Brain pericyte (primary cell): ENCODE data around the gene LIN28B.
"Not testable (repeated sequence)": the region's sequence is repeated elsewhere in the genome, so short reads cannot be mapped to it uniquely, and the experiment has no call there.

Experiments used
- DNase-seq: peaks from one replicate; pipeline ENCODE4 v3.0.0-alpha.2; 2012; ENCODE audit warnings: low read depth, low spot score

Gene LIN28B

GRCh38 chr6:104956731-104957294 lies at the start of gene LIN28B:
Gene LIN28B (plus strand): TSS chr6:104957107. CDS start chr6:104957251, 144 bp downstream.
- DNase-seq = no peak

GRCh38 chr6:104908031-104908887 lies 48.6 kb upstream of the LIN28B start:
- no peak for DNase-seq

- no peak for DNase-seq
Observed at GRCh38 chr6:104908888-104909525, 47.9 kb upstream of the LIN28B start.

GRCh38 chr6:104921896-104922295 lies 35.0 kb upstream of the LIN28B start:
- DNase-seq = no peak

GRCh38 chr6:104928141-104928540 lies 28.8 kb upstream of the LIN28B start:
- DNase-seq = no peak

- DNase-seq = no peak
Observed at GRCh38 chr6:104929353-104929752, 27.6 kb upstream of the LIN28B start.

- no peak for DNase-seq
Observed at GRCh38 chr6:104930939-104931338, 26.0 kb upstream of the LIN28B start.

GRCh38 chr6:104936766-104937535 lies 20.0 kb upstream of the LIN28B start:
- no peak for DNase-seq

- no peak for DNase-seq
Observed at GRCh38 chr6:104940238-104940892, 16.5 kb upstream of the LIN28B start.

- DNase-seq = no peak
Observed at GRCh38 chr6:104940893-104941728, 15.8 kb upstream of the LIN28B start.

- DNase-seq = no peak
Observed at GRCh38 chr6:104941729-104942091, 15.2 kb upstream of the LIN28B start.

- DNase-seq = no peak
Observed at GRCh38 chr6:104943781-104944180, 13.1 kb upstream of the LIN28B start.

GRCh38 chr6:104949206-104949605 lies 7.7 kb upstream of the LIN28B start:
- no peak for DNase-seq

- no peak for DNase-seq
Observed at GRCh38 chr6:104951677-104952076, 5.2 kb upstream of the LIN28B start.

GRCh38 chr6:104952911-104953399 lies 4.0 kb upstream of the LIN28B start:
- DNase-seq = no peak

- DNase-seq = not testable (repeated sequence)
Observed at GRCh38 chr6:104953400-104954189, 3.3 kb upstream of the LIN28B start.

- no peak for DNase-seq
Observed at GRCh38 chr6:104954190-104954797, 2.6 kb upstream of the LIN28B start.

GRCh38 chr6:104955491-104955890 lies 1.4 kb upstream of the LIN28B start:
- DNase-seq = no peak
